Measurements from ENCODE around the gene ZMYND10.
A peak's percentile ranks its signal among the peaks of the same experiment; 100 is the strongest.
"Not testable (repeated sequence)": the region's sequence is repeated elsewhere in the genome, so short reads cannot be mapped to it uniquely, and the experiment has no call there.

ZMYND10 gene

GRCh38 chr3:50322386-50323091, 23.0 kb downstream of the ZMYND10 start, which contains the start of gene HYAL2:
Gene HYAL2, minus strand, starts transcription at chr3:50322745. Its CDS starts 2,256 bp downstream, at chr3:50320489.
- no peaks in the 10 kb centered on the region for H3K27me3 Mint-ChIP-seq
- intact Hi-C loops (cut with micrococcal nuclease): no loop called here

GRCh38 chr3:50322115-50322385, 23.5 kb downstream of the ZMYND10 start:
- H3K4me3 Mint-ChIP-seq: peak overlapping the region; percentile 78
- peak overlapping the region; percentile 97 for H3K27ac Mint-ChIP-seq
- H3K4me1 Mint-ChIP-seq (ENCODE audit: low read depth): peaks cover 83% of the 10 kb centered on the region
- peaks cover 54% of the 10 kb centered on the region for H3K36me3 Mint-ChIP-seq (ENCODE audit: low read depth)
- H3K9me3 Mint-ChIP-seq: no peaks in the 10 kb centered on the region
- H3K27me3 Mint-ChIP-seq: no peaks in the 10 kb centered on the region
- intact Hi-C loops (cut with micrococcal nuclease): no loop called here

More at GRCh38 chr3:50322386-50323091, 23.0 kb downstream of the ZMYND10 start, which contains the start of gene HYAL2:
- no peaks in the 10 kb centered on the region for H3K9me3 Mint-ChIP-seq
- peaks cover 85% of the 10 kb centered on the region for H3K4me1 Mint-ChIP-seq (ENCODE audit: low read depth)
- peak within 1 kb of the TSS; percentile 78 for H3K4me3 Mint-ChIP-seq
- peaks cover 50% of the 10 kb centered on the region for H3K36me3 Mint-ChIP-seq (ENCODE audit: low read depth)
- H3K27ac Mint-ChIP-seq: peak within 1 kb of the TSS; percentile 97

GRCh38 chr3:50321336-50322114, 24.0 kb downstream of the ZMYND10 start:
- H3K27me3 Mint-ChIP-seq: no peaks in the 10 kb centered on the region
- H3K9me3 Mint-ChIP-seq: no peaks in the 10 kb centered on the region
- peaks cover 83% of the 10 kb centered on the region for H3K4me1 Mint-ChIP-seq (ENCODE audit: low read depth)
- intact Hi-C loops (cut with micrococcal nuclease): loop anchor here (1.0 kb wide), 1 partner anchor 22 kb away; the partner anchor contains the start of genes HYAL3 and NAA80
- H3K27ac Mint-ChIP-seq: peak overlapping the region; percentile 97
- peak overlapping the region; percentile 78 for H3K4me3 Mint-ChIP-seq
- H3K36me3 Mint-ChIP-seq (ENCODE audit: low read depth): peaks cover 58% of the 10 kb centered on the region

- peak overlapping the region; percentile 97 for H3K27ac Mint-ChIP-seq
- intact Hi-C loops (cut with micrococcal nuclease): loop anchor here (1.0 kb wide), 1 partner anchor 22 kb away; the partner anchor contains the start of genes HYAL3 and NAA80
Observed at GRCh38 chr3:50320853-50321335, 24.6 kb downstream of the ZMYND10 start.

GRCh38 chr3:50319894-50320625, 25.5 kb downstream of the ZMYND10 start:
- intact Hi-C loops (cut with micrococcal nuclease): no loop called here
- H3K36me3 Mint-ChIP-seq (ENCODE audit: low read depth): peaks cover 57% of the 10 kb centered on the region
- H3K27me3 Mint-ChIP-seq: no peaks in the 10 kb centered on the region
- H3K4me3 Mint-ChIP-seq: peak overlapping the region; percentile 78
- peak overlapping the region; percentile 97 for H3K27ac Mint-ChIP-seq
- H3K4me1 Mint-ChIP-seq (ENCODE audit: low read depth): peaks cover 76% of the 10 kb centered on the region
- no peaks in the 10 kb centered on the region for H3K9me3 Mint-ChIP-seq

More at GRCh38 chr3:50320853-50321335, 24.6 kb downstream of the ZMYND10 start:
- Mint-ChIP-seq H3K9me3 (no peaks in the 10 kb centered on the region), H3K27me3 (no peaks in the 10 kb centered on the region), H3K36me3 (ENCODE audit: low read depth) (peaks cover 58% of the 10 kb centered on the region), H3K4me3 (peak overlapping the region; percentile 78), H3K4me1 (ENCODE audit: low read depth) (peaks cover 81% of the 10 kb centered on the region)

- intact Hi-C loops (cut with micrococcal nuclease): no loop called here
- Mint-ChIP-seq H3K27ac (peak overlapping the region; percentile 79), H3K4me3 (peak overlapping the region; percentile 78), H3K36me3 (ENCODE audit: low read depth) (peaks cover 62% of the 10 kb centered on the region), H3K9me3 (no peaks in the 10 kb centered on the region), H3K4me1 (ENCODE audit: low read depth) (peaks cover 74% of the 10 kb centered on the region), H3K27me3 (no peaks in the 10 kb centered on the region)
Observed at GRCh38 chr3:50319181-50319893, 26.2 kb downstream of the ZMYND10 start.

GRCh38 chr3:50318615-50319014, 26.9 kb downstream of the ZMYND10 start:
- no peaks in the 10 kb centered on the region for H3K9me3 Mint-ChIP-seq
- peaks cover 74% of the 10 kb centered on the region for H3K4me1 Mint-ChIP-seq (ENCODE audit: low read depth)
- peaks cover 69% of the 10 kb centered on the region for H3K36me3 Mint-ChIP-seq (ENCODE audit: low read depth)
- intact Hi-C loops (cut with micrococcal nuclease): no loop called here
- H3K27me3 Mint-ChIP-seq: no peaks in the 10 kb centered on the region
- H3K27ac Mint-ChIP-seq: peak overlapping the region; percentile 79
- H3K4me3 Mint-ChIP-seq: peak overlapping the region; percentile 78

GRCh38 chr3:50318163-50318562, 27.4 kb downstream of the ZMYND10 start:
- Mint-ChIP-seq H3K36me3 (ENCODE audit: low read depth) (peaks cover 71% of the 10 kb centered on the region), H3K4me3 (peak overlapping the region; percentile 78), H3K27ac (peak overlapping the region; percentile 79), H3K4me1 (ENCODE audit: low read depth) (peaks cover 71% of the 10 kb centered on the region), H3K27me3 (no peaks in the 10 kb centered on the region), H3K9me3 (no peaks in the 10 kb centered on the region)
- intact Hi-C loops (cut with micrococcal nuclease): no loop called here

- peak overlapping the region; percentile 79 for H3K27ac Mint-ChIP-seq
- intact Hi-C loops (cut with micrococcal nuclease): no loop called here
Observed at GRCh38 chr3:50317300-50317699, 28.2 kb downstream of the ZMYND10 start.

GRCh38 chr3:50316657-50317242, 28.8 kb downstream of the ZMYND10 start:
- Mint-ChIP-seq H3K9me3 (no peaks in the 10 kb centered on the region), H3K36me3 (ENCODE audit: low read depth) (peaks cover 71% of the 10 kb centered on the region), H3K27me3 (no peaks in the 10 kb centered on the region), H3K27ac (no peak overlapping the region), H3K4me1 (ENCODE audit: low read depth) (peaks cover 60% of the 10 kb centered on the region), H3K4me3 (no peak overlapping the region)
- intact Hi-C loops (cut with micrococcal nuclease): no loop called here

More at GRCh38 chr3:50317300-50317699, 28.2 kb downstream of the ZMYND10 start:
- peaks cover 71% of the 10 kb centered on the region for H3K36me3 Mint-ChIP-seq (ENCODE audit: low read depth)
- H3K9me3 Mint-ChIP-seq: no peaks in the 10 kb centered on the region
- H3K4me1 Mint-ChIP-seq (ENCODE audit: low read depth): peaks cover 63% of the 10 kb centered on the region
- no peaks in the 10 kb centered on the region for H3K27me3 Mint-ChIP-seq
- no peak overlapping the region for H3K4me3 Mint-ChIP-seq

- Mint-ChIP-seq H3K27me3 (no peaks in the 10 kb centered on the region), H3K27ac (no peak overlapping the region), H3K4me3 (no peak overlapping the region), H3K36me3 (ENCODE audit: low read depth) (peaks cover 64% of the 10 kb centered on the region), H3K4me1 (ENCODE audit: low read depth) (peaks cover 51% of the 10 kb centered on the region), H3K9me3 (no peaks in the 10 kb centered on the region)
- intact Hi-C loops (cut with micrococcal nuclease): no loop called here
Observed at GRCh38 chr3:50314816-50315215, 30.7 kb downstream of the ZMYND10 start.

GRCh38 chr3:50314342-50314741, 31.2 kb downstream of the ZMYND10 start:
- H3K27me3 Mint-ChIP-seq: no peaks in the 10 kb centered on the region
- H3K27ac Mint-ChIP-seq: no peak overlapping the region
- H3K4me1 Mint-ChIP-seq (ENCODE audit: low read depth): peaks cover 46% of the 10 kb centered on the region
- intact Hi-C loops (cut with micrococcal nuclease): no loop called here
- peaks cover 64% of the 10 kb centered on the region for H3K36me3 Mint-ChIP-seq (ENCODE audit: low read depth)
- H3K9me3 Mint-ChIP-seq: no peaks in the 10 kb centered on the region
- H3K4me3 Mint-ChIP-seq: no peak overlapping the region

- Mint-ChIP-seq H3K4me1 (ENCODE audit: low read depth) (peaks cover 27% of the 10 kb centered on the region), H3K36me3 (ENCODE audit: low read depth) (peaks cover 42% of the 10 kb centered on the region)
- H3K4me3 Mint-ChIP-seq; H3K9me3 Mint-ChIP-seq; H3K27me3 Mint-ChIP-seq; H3K27ac Mint-ChIP-seq; intact Hi-C loops (cut with micrococcal nuclease): not testable (repeated sequence)
Observed at GRCh38 chr3:50312041-50312440, 33.5 kb downstream of the ZMYND10 start.

Data from dendritic cell treated with granulocyte-macrophage colony-stimulating factor and Interleukin-4, amounts not matched to agents 40 ng/mL and 50 ng/mL, for 4 days (primary cell).